ENCODE data around the gene VASH1. TPM values are rescaled to one million over a fixed set of nuclear protein-coding genes. Genes with fewer than 3 reads are reported as not detected.

Gene VASH1
- total RNA-seq, 4 donors from 2014 or later, result 4.3 to 12.8 (median 9.9) TPM

- ATAC-seq, result no peak
- WGBS, 2 donors (ENCODE audit: low coverage in 1 of 2), result 75 to 88% methylated on average over 1 to 2 of the region's 6 CpGs
- Histone ChIP-seq H3K9me3 (no peaks in the 10 kb centered on the region), H3K27ac (peak overlapping the region in 1 of 4 donors; percentile 35), H3K4me3 (no peak overlapping the region), H3K4me1 (peaks cover 0 to 71% (median 19%) of the 10 kb centered on the region in 3 donors), H3K27me3 (no peaks in the 10 kb centered on the region), H3K36me3 (no peaks in the 10 kb centered on the region)
- TF ChIP-seq, protein P1, sequence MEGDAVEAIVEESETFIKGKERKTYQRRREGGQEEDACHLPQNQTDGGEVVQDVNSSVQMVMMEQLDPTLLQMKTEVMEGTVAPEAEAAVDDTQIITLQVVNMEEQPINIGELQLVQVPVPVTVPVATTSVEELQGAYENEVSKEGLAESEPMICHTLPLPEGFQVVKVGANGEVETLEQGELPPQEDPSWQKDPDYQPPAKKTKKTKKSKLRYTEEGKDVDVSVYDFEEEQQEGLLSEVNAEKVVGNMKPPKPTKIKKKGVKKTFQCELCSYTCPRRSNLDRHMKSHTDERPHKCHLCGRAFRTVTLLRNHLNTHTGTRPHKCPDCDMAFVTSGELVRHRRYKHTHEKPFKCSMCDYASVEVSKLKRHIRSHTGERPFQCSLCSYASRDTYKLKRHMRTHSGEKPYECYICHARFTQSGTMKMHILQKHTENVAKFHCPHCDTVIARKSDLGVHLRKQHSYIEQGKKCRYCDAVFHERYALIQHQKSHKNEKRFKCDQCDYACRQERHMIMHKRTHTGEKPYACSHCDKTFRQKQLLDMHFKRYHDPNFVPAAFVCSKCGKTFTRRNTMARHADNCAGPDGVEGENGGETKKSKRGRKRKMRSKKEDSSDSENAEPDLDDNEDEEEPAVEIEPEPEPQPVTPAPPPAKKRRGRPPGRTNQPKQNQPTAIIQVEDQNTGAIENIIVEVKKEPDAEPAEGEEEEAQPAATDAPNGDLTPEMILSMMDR (IDR thresholded peaks at IDR 0.05), result no peak
- TF ChIP-seq EP300 (IDR thresholded peaks at IDR 0.05), result no peak
- no peak for TF ChIP-seq POLR2A (IDR thresholded peaks at IDR 0.05)
- TF ChIP-seq POLR2AphosphoS5 (IDR thresholded peaks at IDR 0.05), result no peak
Measured at GRCh38 chr14:76765461-76765931, 4.2 kb downstream of the VASH1 start.

- Histone ChIP-seq H3K4me1 (peaks cover 0 to 62% (median 12%) of the 10 kb centered on the region in 3 donors), H3K27ac (peak overlapping the region in 3 of 4 donors; percentile 39 to 62 (median 56)), H3K9me3 (no peaks in the 10 kb centered on the region), H3K4me3 (no peak overlapping the region), H3K27me3 (no peaks in the 10 kb centered on the region), H3K36me3 (no peaks in the 10 kb centered on the region)
- WGBS, 2 donors (ENCODE audit: low coverage in 1 of 2), result 50 to 93% methylated on average over 2 to 5 of the region's 15 CpGs
- ATAC-seq, result peak; percentile 64
- TF ChIP-seq, protein P1 (IDR thresholded peaks at IDR 0.05), result no peak
- TF ChIP-seq POLR2A (IDR thresholded peaks at IDR 0.05) (no peak), EP300 (IDR thresholded peaks at IDR 0.05) (no peak), POLR2AphosphoS5 (IDR thresholded peaks at IDR 0.05) (no peak)
Measured at GRCh38 chr14:76767681-76768656, 6.7 kb downstream of the VASH1 start.

DNA sequence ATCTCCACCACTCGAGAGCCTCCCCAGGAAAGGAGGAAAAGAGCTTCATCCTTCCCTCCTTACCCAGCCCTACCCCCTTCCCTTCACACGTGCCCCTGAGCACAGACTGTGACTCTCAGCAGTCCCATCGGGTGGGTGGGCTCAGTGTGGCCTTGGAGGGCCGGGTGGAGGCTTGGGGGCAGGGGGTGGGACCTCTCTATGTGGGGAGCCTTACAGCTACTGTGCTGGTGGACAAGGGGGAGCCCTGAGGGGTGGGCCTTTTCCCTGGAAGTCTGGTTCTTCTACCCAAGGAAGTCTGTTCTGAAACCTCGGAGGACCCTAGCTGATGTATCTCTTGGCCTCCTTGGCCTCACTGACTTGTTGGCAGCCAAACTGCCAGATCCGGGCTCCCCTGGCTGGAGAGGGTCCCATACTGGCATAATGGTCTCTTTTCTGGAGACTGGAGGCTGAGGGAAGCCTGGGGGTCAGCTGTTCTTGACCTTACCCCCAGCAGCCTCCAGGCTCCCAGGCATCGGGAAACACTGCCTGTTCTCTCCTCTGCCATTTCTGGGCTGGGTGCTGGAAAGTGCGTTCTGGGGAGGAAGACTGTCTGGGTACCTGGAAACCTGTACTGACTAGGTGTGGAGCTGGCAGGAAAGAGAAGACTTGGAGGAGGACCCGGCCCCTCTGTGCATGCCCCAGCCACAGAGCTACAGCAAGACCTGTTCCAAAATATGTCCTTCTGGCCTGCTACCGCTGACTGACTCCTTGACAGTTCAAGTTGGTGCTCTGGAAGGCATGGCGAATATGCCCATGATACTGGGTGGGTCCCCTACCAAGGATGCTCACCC is 7.6 kb downstream of the VASH1 start:
- Histone ChIP-seq H3K9me3 (no peaks in the 10 kb centered on the region), H3K27me3 (no peaks in the 10 kb centered on the region), H3K4me1 (peaks cover 0 to 61% (median 14%) of the 10 kb centered on the region in 3 donors), H3K36me3 (no peaks in the 10 kb centered on the region), H3K4me3 (no peak overlapping the region), H3K27ac (peak overlapping the region in 3 of 4 donors; percentile 39 to 62 (median 56))
- ATAC-seq, result no peak
- WGBS, 2 donors (ENCODE audit: low coverage in 1 of 2), result 48 to 100% methylated on average over 1 to 6 of the region's 11 CpGs
- TF ChIP-seq, protein P1 (IDR thresholded peaks at IDR 0.05), result no peak
- TF ChIP-seq EP300 (IDR thresholded peaks at IDR 0.05) (no peak), POLR2AphosphoS5 (IDR thresholded peaks at IDR 0.05) (no peak), POLR2A (IDR thresholded peaks at IDR 0.05) (no peak)

DNA sequence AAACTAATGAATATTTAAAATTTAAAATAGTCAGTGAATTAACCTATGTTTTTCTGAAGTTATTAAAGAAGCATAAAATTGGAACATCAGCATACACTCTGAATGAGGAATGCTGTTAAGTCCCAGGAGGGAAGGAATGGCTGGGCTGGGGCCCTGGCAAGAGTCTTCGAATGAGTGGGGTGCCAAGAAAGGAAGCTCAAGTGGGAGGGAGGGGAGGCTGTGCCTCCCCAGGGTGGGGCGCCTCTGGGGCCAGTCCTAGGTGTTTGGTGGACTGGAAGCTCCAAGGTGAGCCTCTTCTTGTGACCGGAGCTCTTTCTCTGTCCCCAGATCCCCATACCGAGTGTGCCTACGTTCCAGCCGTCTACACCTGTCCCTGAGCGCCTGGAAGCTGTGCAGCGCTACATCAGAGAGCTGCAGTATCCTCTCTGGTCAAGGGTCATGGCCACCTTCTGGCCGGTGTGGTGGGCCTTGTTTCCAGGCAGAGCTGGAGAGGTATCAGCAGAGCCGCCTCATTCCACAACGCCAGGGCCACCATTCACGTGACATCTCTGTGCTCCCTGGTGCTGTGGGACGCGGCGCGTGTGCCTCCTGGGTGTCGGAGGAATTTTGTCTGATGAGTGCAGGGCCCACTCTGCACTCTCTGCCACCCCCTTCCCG is 8.5 kb downstream of the VASH1 start:
- Histone ChIP-seq H3K27me3 (no peaks in the 10 kb centered on the region), H3K4me3 (no peak overlapping the region), H3K27ac (no peak overlapping the region), H3K9me3 (no peaks in the 10 kb centered on the region), H3K4me1 (peaks cover 0 to 60% (median 15%) of the 10 kb centered on the region in 3 donors), H3K36me3 (no peaks in the 10 kb centered on the region)
- WGBS, 2 donors (ENCODE audit: low coverage in 1 of 2), result 38 to 62% methylated on average over 1 to 4 of the region's 18 CpGs
- ATAC-seq, result no peak
- TF ChIP-seq POLR2AphosphoS5 (IDR thresholded peaks at IDR 0.05) (no peak), EP300 (IDR thresholded peaks at IDR 0.05) (no peak), POLR2A (IDR thresholded peaks at IDR 0.05) (no peak)
- TF ChIP-seq, protein P1 (IDR thresholded peaks at IDR 0.05), result no peak

Measured in gastroesophageal sphincter (tissue), 4 donors.